RPMI7951 (cell line): ENCODE measurements around the gene HMX1. TPM values are rescaled to one million over a fixed set of nuclear protein-coding genes. Genes with fewer than 3 reads are reported as not detected.

ENCODE experiments used
- DNase-seq: peaks from one replicate; pipeline ENCODE4 v3.0.0-alpha.2; 2012; ENCODE audit warnings: low read depth
- total RNA-seq: library from RNA; depleted of rRNA; stranded (reverse); fragments of >200 nt; shearing (Covaris generic); gene quantifications from 2 replicates; pipeline ENCODE4 v1.2.3, GENCODE V29; 2014

HMX1 gene
- total RNA-seq, 1 experiment from 2014 or later: not detected

- DNase-seq: no peak
Observed at GRCh38 chr4:8840816-8841455, 30.7 kb downstream of the HMX1 start.

GRCh38 chr4:8840006-8840793, 31.4 kb downstream of the HMX1 start:
- DNase-seq: no peak

GRCh38 chr4:8838961-8839431, 32.6 kb downstream of the HMX1 start:
- no peak for DNase-seq

GRCh38 chr4:8838296-8838960, 33.2 kb downstream of the HMX1 start:
- DNase-seq: no peak

DNA sequence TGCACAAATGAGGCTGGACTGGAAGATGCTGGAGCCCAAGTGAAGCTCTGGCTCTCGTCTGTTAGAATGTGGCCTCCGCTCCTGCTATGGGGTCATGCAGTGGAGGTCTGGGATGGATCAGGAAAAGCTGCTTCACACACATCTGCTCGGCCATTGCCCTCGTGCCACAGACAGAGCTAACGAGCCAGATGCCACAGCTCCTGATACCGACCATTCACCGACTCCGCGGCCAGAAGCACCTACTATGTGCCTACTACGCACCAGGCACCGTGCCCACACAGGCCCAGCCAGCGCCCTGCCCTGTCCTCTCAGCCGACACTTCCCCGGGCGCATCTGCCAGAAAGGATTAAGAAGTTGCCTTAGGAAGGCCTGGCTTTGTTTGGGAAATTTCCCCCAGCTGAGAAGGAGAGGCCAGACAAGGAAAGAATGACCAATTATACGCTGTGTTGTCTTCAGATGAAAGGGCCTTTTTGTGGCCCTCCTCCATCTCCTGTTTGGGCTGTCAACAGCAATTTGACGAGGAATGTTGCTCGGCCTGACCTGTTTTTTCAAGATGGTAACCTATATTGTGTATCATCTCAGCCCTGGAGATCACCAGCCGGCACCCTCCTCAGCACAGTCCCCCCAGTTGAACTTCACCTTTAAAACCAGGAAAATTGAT, 34.3 kb downstream of the HMX1 start:
- no peak for DNase-seq

GRCh38 chr4:8836664-8837171, 34.9 kb downstream of the HMX1 start:
- DNase-seq: no peak

DNA sequence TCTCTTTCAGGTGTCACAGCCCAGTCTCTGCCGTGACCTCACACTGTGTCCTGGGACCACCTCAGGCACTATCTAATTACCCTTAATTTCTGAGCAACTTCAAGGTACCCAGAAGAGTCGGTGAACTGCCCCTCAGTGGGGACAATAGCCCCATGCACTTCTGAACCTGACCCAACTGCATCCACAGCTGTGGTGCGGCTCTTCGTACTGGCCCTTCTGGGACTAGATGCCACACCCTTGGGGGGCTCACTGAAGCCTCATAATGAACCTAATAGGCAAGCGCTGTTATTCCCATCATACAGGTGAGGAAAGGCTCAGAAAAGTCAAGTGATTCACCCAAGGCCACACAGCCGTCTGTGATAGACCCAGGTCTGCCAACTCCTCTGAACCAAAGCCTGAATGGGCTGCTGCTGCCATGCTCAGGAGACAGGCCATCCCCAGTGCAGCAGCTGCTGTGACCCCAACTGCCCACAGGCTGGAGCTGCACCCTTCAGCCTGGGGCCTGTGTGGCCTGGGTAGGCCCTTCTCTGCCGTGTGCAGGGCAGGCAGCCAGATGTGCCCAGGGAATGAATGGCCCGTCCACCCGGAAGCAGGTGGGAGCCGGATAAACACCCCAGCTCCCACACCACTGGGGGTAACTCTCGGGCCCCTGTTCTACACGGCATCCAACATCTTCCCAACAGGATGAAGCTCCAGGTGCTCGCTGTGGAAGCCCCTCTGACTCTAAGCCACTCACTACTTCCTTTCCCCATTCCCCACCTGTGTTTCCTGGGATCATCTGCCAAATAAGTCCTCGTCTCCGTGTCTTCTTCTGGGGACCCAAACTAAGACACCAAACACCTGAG, 35.9 kb downstream of the HMX1 start:
- no peak for DNase-seq

- no peak for DNase-seq
Observed at GRCh38 chr4:8834681-8835220, 36.9 kb downstream of the HMX1 start.

- peak; percentile 11 for DNase-seq
Observed at GRCh38 chr4:8832113-8832915, 39.3 kb downstream of the HMX1 start.

DNA sequence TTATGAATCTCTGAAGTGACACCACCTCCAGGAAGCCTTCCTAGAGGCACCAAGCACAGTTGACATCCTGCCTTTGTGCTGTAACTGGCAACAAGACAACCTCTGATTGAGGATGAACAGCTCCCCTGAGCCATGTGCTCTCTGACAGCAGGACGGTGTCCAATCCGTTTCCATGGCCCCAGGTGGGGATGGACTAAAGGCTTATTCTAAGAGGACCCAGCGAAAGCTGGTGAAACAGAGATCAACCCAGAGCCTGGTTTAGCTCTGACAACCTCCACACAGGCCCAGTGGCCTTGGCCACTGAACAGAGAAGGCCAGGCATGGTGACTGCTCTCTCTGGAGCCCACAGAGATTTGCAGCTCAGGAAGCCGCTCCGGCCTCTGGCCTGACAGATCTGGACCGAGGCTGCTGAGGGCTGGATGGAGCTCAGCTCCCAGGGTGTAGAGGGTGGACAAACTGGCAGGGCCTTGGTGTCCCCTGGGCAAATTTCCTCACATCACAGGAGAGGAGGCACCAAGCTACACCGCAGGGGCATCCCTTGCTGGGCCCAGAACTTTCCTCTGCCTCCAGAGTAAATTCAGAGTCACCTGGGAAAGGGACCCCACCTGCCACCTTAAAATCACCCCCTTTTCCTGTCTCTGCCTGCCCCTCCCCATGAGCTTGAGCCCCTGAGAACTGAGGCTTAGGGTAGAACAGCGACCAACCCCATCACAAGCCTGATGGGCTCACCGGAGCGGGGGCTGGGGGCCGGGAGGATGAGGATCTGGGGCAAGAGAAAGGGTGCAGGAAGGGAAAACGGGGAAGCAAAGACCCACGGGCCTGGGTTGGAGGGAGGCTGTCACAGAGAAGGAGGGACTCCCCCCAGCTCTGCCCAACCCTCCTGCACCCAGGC, 40.2 kb downstream of the HMX1 start:
- no peak for DNase-seq

DNA sequence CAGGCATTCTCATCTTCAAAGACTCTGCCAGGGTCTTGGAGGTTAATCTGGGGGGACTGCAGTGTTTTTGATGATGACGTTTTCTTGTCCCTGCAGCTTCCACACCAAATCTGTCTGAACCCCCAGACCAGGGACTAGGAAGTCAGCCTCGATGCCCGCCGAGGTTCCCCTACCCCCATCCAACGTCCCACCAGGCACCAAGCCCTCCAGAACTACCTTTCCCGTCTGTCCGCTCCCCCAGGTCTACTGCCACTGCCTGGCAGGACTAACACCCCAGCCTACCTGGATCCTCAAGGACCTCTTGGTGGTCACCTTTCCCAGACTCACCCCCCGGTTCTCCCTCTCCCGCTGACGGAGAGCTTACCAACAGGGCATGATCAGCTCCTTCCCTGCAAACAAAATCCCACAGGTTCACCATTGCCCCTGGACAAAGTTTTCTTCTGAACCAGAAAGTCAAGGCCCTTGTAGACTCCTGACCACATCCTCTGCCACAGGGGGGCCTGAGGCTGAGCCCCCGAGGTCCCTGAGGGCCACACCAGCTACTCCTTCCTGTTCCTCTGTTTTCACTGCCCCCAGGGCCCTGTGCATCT, 40.9 kb downstream of the HMX1 start:
- DNase-seq: no peak

DNA sequence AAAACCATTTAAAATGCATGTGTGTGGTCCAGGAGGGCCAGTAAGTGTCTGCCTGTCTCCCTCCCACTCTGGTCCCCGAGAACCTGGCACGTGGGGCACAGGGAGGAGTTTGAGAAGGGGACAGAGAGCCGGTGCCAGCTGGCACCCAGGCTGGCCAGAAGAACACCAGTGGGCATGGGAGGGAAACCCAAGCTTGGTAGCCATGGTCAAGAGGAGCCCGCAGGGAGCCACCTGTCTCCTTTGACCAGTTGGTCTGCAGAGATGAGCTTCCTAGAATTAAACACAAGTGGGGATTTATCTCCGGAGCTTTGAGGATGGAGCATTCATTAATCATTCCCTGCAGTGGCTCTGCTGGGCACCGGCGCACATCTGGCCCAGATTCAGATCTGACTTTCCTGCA, 41.6 kb downstream of the HMX1 start:
- DNase-seq: no peak

GRCh38 chr4:8829584-8829983, 42.1 kb downstream of the HMX1 start:
- DNase-seq: no peak

DNA sequence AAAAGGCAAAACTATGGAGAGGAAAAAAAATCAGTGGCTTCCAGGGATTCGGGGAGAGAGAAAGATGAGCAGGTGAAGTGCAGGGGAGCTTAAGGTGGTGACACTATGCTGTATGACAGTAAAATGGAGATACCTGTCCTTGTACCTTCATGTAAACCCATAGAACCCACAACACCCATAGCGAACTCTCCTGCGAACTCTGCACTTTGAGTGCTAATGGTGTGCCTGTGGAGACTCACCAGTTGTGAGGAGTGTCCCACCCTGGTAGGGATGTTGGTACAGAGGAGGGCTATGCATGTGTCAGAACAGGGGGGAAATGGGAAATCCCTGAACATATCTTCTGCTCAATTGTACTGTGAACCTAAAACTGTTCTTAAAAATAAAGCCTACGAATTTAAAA, 42.8 kb downstream of the HMX1 start:
- DNase-seq: no peak

DNA sequence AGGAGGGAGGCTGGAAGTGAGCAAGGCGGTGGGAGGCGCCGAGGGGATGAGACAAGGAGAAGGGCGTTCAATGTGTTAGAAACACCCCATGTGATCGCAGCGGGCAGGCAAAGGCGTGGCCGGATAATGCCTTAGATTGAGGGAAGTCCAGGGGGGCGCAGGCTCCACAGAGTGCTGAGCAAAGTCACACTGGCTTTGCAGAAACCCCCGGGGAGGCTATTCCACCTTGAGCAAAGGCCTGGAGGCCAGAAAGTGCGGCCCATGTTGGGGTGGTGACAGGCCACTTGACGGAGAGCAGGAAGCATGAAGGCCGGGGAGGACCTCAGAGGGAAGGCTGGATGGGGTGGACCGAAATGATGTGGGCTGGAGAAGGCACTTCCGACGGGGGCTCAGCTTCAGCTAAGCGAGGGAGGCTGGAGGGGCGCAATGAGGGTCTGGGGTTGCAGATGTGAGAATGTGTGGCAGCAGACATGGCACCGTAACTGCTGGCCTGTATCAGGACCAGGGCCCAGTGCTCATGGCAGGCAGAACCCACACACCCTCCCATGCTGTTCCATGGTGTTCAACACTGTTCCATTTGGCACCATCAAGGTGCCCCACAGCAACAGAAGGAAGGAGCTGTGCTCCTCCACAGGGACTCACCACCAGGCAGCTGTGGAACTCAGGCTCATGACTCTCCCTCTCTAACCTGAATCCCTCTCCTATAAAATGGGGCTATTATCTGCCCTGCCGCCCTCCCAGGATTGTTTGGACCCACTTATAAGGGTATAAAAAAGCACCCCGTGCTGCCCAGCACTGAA, 50.3 kb downstream of the HMX1 start:
- DNase-seq: no peak

DNA sequence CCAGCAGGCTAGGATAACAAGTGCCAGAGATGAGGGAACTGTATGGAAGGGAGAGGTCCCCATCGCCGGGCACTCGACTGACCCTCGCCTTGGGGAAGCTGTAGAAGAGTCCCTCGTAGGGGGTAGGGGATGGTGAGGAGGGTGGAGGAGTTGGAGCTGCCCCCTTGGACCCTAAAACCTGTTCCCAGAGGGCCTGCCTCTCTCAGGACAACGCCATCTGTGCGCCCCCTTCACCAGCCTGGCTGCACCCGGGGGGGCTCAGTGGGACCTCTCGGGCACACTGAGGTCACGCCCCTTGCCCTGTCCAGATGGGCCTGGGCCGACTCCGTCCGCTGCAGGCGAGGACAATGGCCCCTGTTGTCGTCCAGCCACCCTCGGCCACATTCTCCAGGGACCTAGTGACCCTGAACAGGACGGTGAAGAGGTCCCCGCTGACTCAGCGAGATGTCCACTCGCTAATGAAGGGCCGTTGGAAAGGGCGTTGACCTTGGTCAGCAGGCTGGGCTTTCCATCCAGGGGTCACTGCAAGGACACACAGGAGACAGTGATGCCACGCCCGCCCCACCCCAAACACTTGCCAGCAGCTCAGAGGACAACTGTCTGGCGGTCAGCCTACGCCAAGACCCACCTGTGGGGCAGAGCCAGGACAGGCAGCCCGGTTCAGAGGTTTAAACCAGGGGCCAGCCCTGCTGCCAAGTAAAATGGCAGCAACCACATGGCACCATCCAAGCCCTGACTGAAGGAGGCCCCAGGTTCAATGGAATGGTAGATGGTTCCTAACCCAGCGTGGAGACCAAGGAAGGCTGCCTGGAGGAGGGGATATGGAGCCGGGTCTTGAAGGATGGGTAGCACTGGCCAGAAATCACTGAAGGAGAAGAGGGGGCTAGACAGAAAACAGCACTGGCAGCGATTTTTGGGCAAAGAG, 51.2 kb downstream of the HMX1 start:
- DNase-seq: no peak
